ENCODE measurements around the gene SERPINE2. TPM values are rescaled to one million over a fixed set of nuclear protein-coding genes. Genes with fewer than 3 reads are reported as not detected.
A peak's percentile ranks its signal among the peaks of the same experiment; 100 is the strongest.

The SERPINE2 gene, protein sequence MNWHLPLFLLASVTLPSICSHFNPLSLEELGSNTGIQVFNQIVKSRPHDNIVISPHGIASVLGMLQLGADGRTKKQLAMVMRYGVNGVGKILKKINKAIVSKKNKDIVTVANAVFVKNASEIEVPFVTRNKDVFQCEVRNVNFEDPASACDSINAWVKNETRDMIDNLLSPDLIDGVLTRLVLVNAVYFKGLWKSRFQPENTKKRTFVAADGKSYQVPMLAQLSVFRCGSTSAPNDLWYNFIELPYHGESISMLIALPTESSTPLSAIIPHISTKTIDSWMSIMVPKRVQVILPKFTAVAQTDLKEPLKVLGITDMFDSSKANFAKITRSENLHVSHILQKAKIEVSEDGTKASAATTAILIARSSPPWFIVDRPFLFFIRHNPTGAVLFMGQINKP
- total RNA-seq: 10 to 100 TPM; 22.2 to 22.5 TPM

DNA sequence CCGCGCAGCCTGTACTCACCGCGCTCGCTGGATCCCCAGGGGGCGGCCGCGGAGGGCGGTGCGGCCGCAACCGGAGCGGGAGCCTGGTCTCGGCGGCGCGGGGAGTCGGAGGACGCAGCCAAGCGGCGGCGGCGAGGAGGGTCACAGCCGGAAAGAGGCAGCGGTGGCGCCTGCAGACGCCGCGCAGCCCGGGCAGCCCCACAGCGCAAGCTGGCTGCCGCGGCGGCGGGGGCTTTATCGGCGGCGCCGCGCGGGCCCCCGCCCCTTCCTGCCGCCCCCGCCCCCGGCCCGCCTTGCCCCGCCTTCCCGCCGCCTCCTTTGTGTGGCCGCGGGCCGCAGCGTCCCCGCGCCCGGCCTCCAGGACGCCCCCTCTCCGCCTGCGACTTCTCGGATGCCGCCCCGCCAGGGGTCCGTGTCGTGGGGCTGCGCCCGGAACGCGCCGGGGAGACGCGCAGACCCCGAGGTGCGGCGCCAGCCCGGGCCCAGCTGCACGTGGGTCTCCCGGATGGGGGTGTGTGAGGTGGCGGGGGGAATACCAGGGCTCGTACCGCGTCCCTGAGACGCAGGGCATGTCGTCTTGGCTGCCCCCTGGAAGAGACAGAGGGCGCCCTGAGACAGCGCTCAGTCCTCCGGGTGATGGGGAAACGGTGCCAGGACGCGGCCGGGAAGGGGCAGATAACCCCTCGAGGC lies at the start of gene SERPINE2:
Gene SERPINE2, minus strand, starts transcription at position 207 of the 690 bp plus-strand sequence. CDS start 37,386 bp downstream, outside the sequence.
- H3K27ac Mint-ChIP-seq: peak within 1 kb of the TSS; percentile 68
- ChIA-PET CTCF (interaction anchor here (0.9 to 5.2 kb wide), 4 partner anchors 25 to 69 kb away, joined by 3 to 34 read pairs (median 4); no protein-coding TSS in a partner anchor), POLR2A (no interaction called here)
- H3K4me3 Mint-ChIP-seq: peak within 1 kb of the TSS; percentile 84
- peak; percentile 58 for DNase-seq
- ATAC-seq: peak; percentile 77
- peaks cover 29% of the 10 kb centered on the region for H3K4me1 Mint-ChIP-seq (ENCODE audit: low read depth)
- H3K27me3 Mint-ChIP-seq (ENCODE audit: low read depth): peaks cover 41% of the 10 kb centered on the region
- no peaks in the 10 kb centered on the region for H3K9me3 Mint-ChIP-seq (ENCODE audit: insufficient read depth)
- no peaks in the 10 kb centered on the region for H3K36me3 Mint-ChIP-seq (ENCODE audit: low read depth)

DNA sequence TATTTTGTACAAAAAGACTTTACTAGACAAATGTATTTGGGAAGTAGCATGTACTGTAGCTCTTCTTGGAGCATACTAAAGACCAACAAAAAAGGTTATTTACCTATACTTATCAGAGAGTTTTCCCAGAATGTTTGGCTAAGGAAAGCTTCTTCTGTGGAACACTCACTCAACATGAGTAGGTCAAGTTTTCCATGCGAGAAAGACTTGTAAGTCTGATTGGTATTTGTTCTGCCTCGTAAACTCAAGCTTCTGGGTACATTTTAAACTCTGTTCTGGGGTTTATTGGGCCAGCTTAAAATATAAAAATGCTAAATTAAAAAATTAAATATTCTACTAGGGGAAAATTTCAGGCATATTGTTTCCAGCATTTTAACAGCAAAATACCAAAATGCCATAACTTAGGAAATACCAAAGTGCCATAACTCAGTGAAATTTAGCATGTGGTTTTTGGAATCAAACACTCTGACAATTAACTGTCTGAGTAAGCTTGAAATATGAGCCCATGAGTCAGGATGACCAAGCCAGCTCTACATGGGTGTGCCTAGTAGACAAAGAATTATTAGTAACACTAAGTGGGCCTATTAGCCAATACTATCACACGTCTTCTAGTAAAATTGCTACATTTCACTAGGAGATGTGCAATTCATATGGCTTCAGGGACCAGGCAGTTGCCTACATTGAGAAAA lies 47.3 kb upstream of the SERPINE2 start:
- no peaks in the 10 kb centered on the region for H3K27me3 Mint-ChIP-seq (ENCODE audit: low read depth)
- no peaks in the 10 kb centered on the region for H3K36me3 Mint-ChIP-seq (ENCODE audit: low read depth)
- DNase-seq (no peak), ATAC-seq (no peak)
- no peak overlapping the region for H3K4me3 Mint-ChIP-seq
- POLR2A ChIA-PET: no interaction called here
- no peak overlapping the region for H3K27ac Mint-ChIP-seq
- no peaks in the 10 kb centered on the region for H3K4me1 Mint-ChIP-seq (ENCODE audit: low read depth)
- H3K9me3 Mint-ChIP-seq (ENCODE audit: insufficient read depth): no peaks in the 10 kb centered on the region
- CTCF ChIA-PET: interaction anchor here (1.4 to 1.5 kb wide), 2 partner anchors 9 to 93 kb away, joined by 3 to 6 read pairs; no protein-coding TSS in a partner anchor

GRCh38 chr2:224085811-224086210 lies 46.7 kb upstream of the SERPINE2 start:
- CTCF ChIA-PET: interaction anchor here (1.4 to 1.5 kb wide), 2 partner anchors 9 to 92 kb away, joined by 3 to 6 read pairs; no protein-coding TSS in a partner anchor
- no peak overlapping the region for H3K27ac Mint-ChIP-seq
- POLR2A ChIA-PET: no interaction called here
- H3K36me3 Mint-ChIP-seq (ENCODE audit: low read depth): no peaks in the 10 kb centered on the region
- no peaks in the 10 kb centered on the region for H3K4me1 Mint-ChIP-seq (ENCODE audit: low read depth)
- no peaks in the 10 kb centered on the region for H3K27me3 Mint-ChIP-seq (ENCODE audit: low read depth)
- no peaks in the 10 kb centered on the region for H3K9me3 Mint-ChIP-seq (ENCODE audit: insufficient read depth)
- ATAC-seq: no peak
- H3K4me3 Mint-ChIP-seq: no peak overlapping the region
- no peak for DNase-seq

GRCh38 chr2:224085246-224085645 lies 46.2 kb upstream of the SERPINE2 start:
- Mint-ChIP-seq H3K9me3 (ENCODE audit: insufficient read depth) (no peaks in the 10 kb centered on the region), H3K4me1 (ENCODE audit: low read depth) (no peaks in the 10 kb centered on the region), H3K4me3 (no peak overlapping the region), H3K36me3 (ENCODE audit: low read depth) (no peaks in the 10 kb centered on the region), H3K27me3 (ENCODE audit: low read depth) (no peaks in the 10 kb centered on the region), H3K27ac (no peak overlapping the region)
- ChIA-PET CTCF (no interaction called here), POLR2A (no interaction called here)
- DNase-seq (no peak), ATAC-seq (no peak)

GRCh38 chr2:224084266-224084892 lies 45.3 kb upstream of the SERPINE2 start:
- no peak for DNase-seq
- CTCF ChIA-PET: no interaction called here
- POLR2A ChIA-PET: interaction anchor here (0.6 kb wide), 1 partner anchor 508 kb away, joined by 5 read pairs; no protein-coding TSS in a partner anchor
- H3K27me3 Mint-ChIP-seq (ENCODE audit: low read depth): no peaks in the 10 kb centered on the region
- no peaks in the 10 kb centered on the region for H3K36me3 Mint-ChIP-seq (ENCODE audit: low read depth)
- H3K4me3 Mint-ChIP-seq: no peak overlapping the region
- no peak for ATAC-seq
- H3K4me1 Mint-ChIP-seq (ENCODE audit: low read depth): no peaks in the 10 kb centered on the region
- H3K27ac Mint-ChIP-seq: no peak overlapping the region
- no peaks in the 10 kb centered on the region for H3K9me3 Mint-ChIP-seq (ENCODE audit: insufficient read depth)

DNA sequence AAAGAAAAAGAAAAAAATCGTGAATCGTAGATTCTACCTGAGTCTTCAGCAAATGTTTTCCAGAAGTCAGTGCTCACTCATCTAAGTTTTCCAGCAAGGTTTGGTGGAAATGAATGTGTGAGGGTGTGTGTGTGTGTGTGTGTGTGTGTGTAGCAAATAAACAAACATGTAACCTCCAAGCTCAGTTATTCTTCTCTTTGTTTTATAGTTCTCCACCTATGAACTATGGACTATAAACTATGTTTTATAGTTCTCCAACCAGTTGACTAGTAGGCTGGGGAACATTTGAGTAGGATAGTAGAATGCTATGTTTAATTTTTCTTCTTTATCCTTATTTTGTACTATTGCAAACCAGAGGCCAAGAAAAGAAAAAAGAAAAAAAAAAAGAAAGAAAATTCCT lies 44.6 kb upstream of the SERPINE2 start:
- POLR2A ChIA-PET: interaction anchor here (0.6 kb wide), 1 partner anchor 508 kb away, joined by 5 read pairs; no protein-coding TSS in a partner anchor
- no peak overlapping the region for H3K4me3 Mint-ChIP-seq
- H3K4me1 Mint-ChIP-seq (ENCODE audit: low read depth): no peaks in the 10 kb centered on the region
- H3K27me3 Mint-ChIP-seq (ENCODE audit: low read depth): no peaks in the 10 kb centered on the region
- H3K9me3 Mint-ChIP-seq (ENCODE audit: insufficient read depth): no peaks in the 10 kb centered on the region
- ATAC-seq (no peak), DNase-seq (no peak)
- H3K36me3 Mint-ChIP-seq (ENCODE audit: low read depth): no peaks in the 10 kb centered on the region
- no peak overlapping the region for H3K27ac Mint-ChIP-seq
- CTCF ChIA-PET: no interaction called here

- ATAC-seq (no peak), DNase-seq (no peak)
- ChIA-PET POLR2A (no interaction called here), CTCF (no interaction called here)
- Mint-ChIP-seq H3K9me3 (ENCODE audit: insufficient read depth) (no peaks in the 10 kb centered on the region), H3K4me3 (no peak overlapping the region), H3K27ac (no peak overlapping the region), H3K27me3 (ENCODE audit: low read depth) (no peaks in the 10 kb centered on the region), H3K36me3 (ENCODE audit: low read depth) (no peaks in the 10 kb centered on the region), H3K4me1 (ENCODE audit: low read depth) (no peaks in the 10 kb centered on the region)
Observed at GRCh38 chr2:224078656-224079055, 39.6 kb upstream of the SERPINE2 start.

GRCh38 chr2:224077773-224078507 lies 38.9 kb upstream of the SERPINE2 start:
- POLR2A ChIA-PET: no interaction called here
- H3K36me3 Mint-ChIP-seq (ENCODE audit: low read depth): no peaks in the 10 kb centered on the region

GRCh38 chr2:224075588-224075987 lies 36.5 kb upstream of the SERPINE2 start:
- ChIA-PET CTCF (no interaction called here), POLR2A (no interaction called here)
- no peak overlapping the region for H3K27ac Mint-ChIP-seq
- no peaks in the 10 kb centered on the region for H3K27me3 Mint-ChIP-seq (ENCODE audit: low read depth)
- no peak overlapping the region for H3K4me3 Mint-ChIP-seq
- no peaks in the 10 kb centered on the region for H3K4me1 Mint-ChIP-seq (ENCODE audit: low read depth)
- no peak for DNase-seq
- no peak for ATAC-seq
- no peaks in the 10 kb centered on the region for H3K36me3 Mint-ChIP-seq (ENCODE audit: low read depth)
- no peaks in the 10 kb centered on the region for H3K9me3 Mint-ChIP-seq (ENCODE audit: insufficient read depth)

More at GRCh38 chr2:224077773-224078507, 38.9 kb upstream of the SERPINE2 start:
- ATAC-seq (no peak), DNase-seq (no peak)
- Mint-ChIP-seq H3K27ac (no peak overlapping the region), H3K4me1 (ENCODE audit: low read depth) (no peaks in the 10 kb centered on the region), H3K27me3 (ENCODE audit: low read depth) (no peaks in the 10 kb centered on the region), H3K4me3 (no peak overlapping the region), H3K9me3 (ENCODE audit: insufficient read depth) (no peaks in the 10 kb centered on the region)
- CTCF ChIA-PET: no interaction called here

DNA sequence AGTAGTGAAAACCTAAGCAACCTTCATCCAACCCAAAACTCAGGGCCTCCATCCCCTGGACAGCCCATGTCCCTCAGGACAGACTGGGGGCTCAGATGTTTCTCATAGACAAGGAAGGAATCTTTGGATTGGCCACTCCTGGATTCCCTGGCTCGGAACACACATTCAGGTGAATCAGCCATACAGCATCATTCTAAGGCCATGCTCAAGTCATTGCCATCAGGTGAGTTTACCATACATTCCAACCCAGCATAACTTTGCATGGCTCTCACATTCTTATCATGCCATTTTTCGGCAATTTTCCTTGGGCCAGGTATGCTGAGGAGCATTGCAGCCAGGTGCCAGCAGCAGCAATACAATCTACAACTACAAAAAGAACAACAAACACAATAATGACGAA lies 34.6 kb upstream of the SERPINE2 start:
- H3K27ac Mint-ChIP-seq: no peak overlapping the region
- ChIA-PET CTCF (no interaction called here), POLR2A (no interaction called here)
- ATAC-seq (no peak), DNase-seq (no peak)
- H3K36me3 Mint-ChIP-seq (ENCODE audit: low read depth): no peaks in the 10 kb centered on the region
- H3K4me1 Mint-ChIP-seq (ENCODE audit: low read depth): no peaks in the 10 kb centered on the region
- H3K4me3 Mint-ChIP-seq: no peak overlapping the region
- H3K27me3 Mint-ChIP-seq (ENCODE audit: low read depth): peaks cover 2% of the 10 kb centered on the region
- H3K9me3 Mint-ChIP-seq (ENCODE audit: insufficient read depth): no peaks in the 10 kb centered on the region

- H3K9me3 Mint-ChIP-seq (ENCODE audit: insufficient read depth): no peaks in the 10 kb centered on the region
- ChIA-PET CTCF (no interaction called here), POLR2A (no interaction called here)
- ATAC-seq (no peak), DNase-seq (no peak)
- H3K27me3 Mint-ChIP-seq (ENCODE audit: low read depth): peaks cover 2% of the 10 kb centered on the region
- H3K4me3 Mint-ChIP-seq: no peak overlapping the region
- no peaks in the 10 kb centered on the region for H3K36me3 Mint-ChIP-seq (ENCODE audit: low read depth)
- H3K4me1 Mint-ChIP-seq (ENCODE audit: low read depth): no peaks in the 10 kb centered on the region
- H3K27ac Mint-ChIP-seq: no peak overlapping the region
Observed at GRCh38 chr2:224072541-224073188, 33.6 kb upstream of the SERPINE2 start.

All from activated CD8-positive, alpha-beta T cell treated with anti-CD3 and anti-CD28 coated beads, Interleukin-2, amount 10 ng/mL, durations not matched to agents 7 days and 5 days (primary cell).